GM19351 (cell line): ENCODE results near the gene BLM.
A peak's percentile ranks its signal among the peaks of the same experiment; 100 is the strongest.

ENCODE experiments used
- ATAC-seq: cut with Tn5 transposase; IDR thresholded peaks from one replicate; pipeline ENCODE4 v1.9.1; 2021; ENCODE audit warnings: mild to moderate bottlenecking, moderate library complexity; ENCODE audit not compliant: unreplicated experiment

BLM gene

GRCh38 chr15:90691369-90691768 is 25.8 kb upstream of the BLM start:
- ATAC-seq, result no peak

- peak; percentile 69 for ATAC-seq
These were observed 25.0 kb upstream of the BLM start for GRCh38 chr15:90691982-90692773.

DNA sequence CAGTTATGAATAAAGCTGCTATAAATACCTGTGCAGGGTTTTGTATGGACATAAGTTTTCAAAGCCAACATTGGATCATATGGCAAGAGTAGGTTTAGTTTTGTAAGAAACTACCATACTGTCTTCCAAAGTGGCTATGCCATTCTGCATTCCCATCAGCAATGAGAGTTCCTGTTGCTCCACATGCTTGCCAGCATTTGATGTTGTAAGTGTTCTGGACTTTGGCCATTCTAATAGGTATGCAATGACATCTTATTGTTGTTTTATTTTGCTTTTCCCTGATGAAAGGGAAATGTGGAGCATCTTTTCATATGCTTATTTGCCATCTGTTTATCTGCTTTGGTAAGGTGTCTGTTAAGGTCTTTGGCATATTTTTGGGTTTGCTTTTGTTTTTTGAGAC is 22.2 kb upstream of the BLM start:
- ATAC-seq, result no peak

GRCh38 chr15:90697175-90697574 is 20.0 kb upstream of the BLM start:
- ATAC-seq, result no peak

GRCh38 chr15:90698629-90699028 is 18.5 kb upstream of the BLM start:
- no peak for ATAC-seq

GRCh38 chr15:90701048-90701447 is 16.1 kb upstream of the BLM start:
- ATAC-seq, result no peak

DNA sequence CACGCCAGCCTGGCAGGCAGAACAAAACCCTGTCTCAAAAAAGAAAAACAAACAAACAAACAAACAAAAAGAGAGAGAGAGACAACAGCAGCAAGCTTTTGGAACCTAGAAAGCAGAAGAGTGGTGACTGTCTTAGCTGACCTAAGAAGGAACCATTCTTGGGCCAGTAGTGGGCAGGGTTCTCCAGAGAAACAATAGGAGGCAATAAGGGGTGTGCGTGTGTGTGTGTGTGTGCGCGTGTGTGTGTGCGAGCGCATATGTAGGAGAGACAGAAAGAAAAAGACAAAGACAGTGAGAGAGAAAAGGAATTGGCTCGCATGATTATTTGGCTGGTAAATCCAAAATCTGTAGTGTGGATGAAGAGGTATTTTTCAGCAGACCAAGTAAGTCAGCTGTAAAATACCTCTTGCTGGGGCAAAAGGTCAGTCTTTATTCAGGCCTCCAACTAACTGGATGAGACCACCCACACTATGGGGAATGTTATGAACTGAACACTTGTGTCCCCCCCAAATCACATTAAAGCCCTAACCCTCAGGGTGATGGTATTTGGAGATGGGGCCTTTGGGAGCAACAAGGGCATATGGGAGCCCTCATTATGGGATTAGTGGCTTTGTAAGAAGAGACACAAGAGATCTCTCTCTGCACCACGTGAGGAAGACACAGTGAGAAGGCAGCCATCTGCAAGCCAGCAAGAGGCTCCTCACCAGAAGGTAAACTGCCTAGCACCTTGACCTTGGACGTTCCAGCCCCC is 15.1 kb upstream of the BLM start:
- ATAC-seq, result no peak

- no peak for ATAC-seq
These were observed 13.7 kb upstream of the BLM start for GRCh38 chr15:90703455-90703854.

GRCh38 chr15:90705212-90705611 is 11.9 kb upstream of the BLM start:
- ATAC-seq, result no peak

DNA sequence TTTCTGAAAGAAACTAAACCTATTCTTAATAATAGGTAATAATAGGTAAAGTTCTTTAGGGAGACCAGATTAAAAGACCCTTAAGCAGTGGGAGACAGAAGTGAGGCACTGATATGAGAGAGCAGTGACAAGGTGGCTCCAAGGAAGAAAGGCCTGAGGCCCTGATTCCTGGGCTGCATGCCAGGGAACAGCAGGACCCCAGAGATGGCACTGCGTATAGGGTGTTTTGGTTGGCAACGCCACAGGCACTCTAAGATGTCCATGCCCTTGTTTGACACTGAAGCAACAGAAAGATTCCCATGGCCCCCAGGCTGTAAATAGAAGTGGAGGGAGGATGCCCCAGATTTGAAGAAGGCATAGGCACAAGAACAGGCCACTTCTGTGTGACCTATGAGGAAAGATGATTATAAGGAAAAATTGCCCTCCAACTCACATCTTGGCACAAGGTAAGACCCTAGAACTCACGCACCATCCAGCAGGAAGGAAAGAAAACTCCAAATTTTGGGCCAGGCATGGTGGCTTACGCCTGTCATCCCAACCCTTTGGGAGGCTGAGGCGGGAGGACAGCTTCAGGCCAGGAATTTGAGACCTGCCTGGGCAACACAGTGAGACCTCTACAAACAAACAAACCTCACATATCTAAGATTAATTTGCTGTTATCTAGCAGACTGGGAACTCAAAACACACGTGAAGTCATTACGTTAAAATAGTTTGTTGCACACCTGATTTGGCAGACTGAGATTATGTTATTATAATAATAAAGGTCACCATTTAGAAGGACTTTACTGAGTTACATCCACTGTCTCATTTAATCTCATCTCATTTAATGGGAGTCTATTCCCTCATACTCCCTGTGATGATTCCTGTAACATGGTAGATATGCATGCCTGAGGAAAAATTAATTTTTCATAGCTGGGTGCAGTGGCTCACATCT is 10.5 kb upstream of the BLM start:
- no peak for ATAC-seq

GRCh38 chr15:90707489-90707888 is 9.7 kb upstream of the BLM start:
- ATAC-seq, result no peak

DNA sequence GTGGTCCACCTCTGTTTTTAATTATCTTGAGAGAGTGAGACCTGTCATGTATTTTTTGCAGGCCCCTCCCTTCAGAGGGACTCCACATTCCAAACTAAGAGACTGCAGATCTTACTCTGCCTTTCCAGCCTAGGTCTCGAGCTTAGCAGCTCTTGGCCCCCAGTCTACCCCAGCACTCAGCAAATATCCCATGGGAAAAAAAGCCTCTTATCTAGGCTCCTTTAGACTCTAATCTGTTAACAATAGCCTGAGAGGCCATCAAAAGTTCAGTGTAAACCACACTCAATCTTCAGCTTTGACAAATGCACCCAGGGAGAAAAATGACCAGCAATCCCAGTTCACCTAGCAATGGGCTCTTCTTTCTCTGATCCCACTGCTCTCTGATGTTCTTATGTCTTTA is 8.6 kb upstream of the BLM start:
- ATAC-seq, result no peak

- ATAC-seq, result no peak
These were observed 7.9 kb upstream of the BLM start for GRCh38 chr15:90709278-90709677.

GRCh38 chr15:90710436-90711027 is 6.6 kb upstream of the BLM start:
- no peak for ATAC-seq

DNA sequence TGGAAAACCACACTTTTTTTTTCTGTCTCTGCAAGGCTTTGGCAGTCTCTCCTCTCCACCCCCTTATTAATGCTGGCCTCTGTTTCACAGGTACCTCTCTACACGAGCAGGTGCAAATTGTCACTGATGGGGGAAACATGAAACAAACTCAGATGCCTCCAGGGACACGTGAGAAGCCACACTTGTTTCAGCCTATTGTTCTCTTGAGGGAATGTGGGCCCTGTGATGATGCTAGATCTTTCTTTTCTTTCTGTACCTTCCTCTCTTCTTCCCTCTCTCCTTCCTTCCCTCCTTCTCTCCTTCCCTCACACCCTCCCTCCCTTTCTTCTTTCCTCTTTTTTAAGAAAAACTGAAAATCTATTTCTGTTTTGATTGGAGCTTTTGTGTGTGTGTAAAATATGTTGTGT is 5.7 kb upstream of the BLM start:
- ATAC-seq, result no peak

DNA sequence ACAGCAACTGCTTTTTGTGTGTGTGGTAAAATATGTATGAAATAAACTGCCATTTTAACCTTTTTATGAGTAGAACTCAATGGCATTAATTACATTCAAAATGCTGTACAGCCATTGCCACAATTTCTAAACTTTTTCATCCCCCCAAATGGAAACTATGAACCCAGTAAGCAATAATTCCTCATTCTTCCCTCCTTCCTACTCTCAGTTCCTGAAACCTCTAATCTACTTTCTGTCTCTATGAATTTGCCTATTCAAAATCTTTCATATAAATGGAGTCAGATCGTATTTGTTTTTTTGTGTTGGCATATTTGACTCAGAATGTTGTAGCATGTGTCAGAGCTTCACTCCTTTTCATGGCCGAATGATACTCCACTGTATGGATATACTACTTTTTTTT is 5.3 kb upstream of the BLM start:
- no peak for ATAC-seq

DNA sequence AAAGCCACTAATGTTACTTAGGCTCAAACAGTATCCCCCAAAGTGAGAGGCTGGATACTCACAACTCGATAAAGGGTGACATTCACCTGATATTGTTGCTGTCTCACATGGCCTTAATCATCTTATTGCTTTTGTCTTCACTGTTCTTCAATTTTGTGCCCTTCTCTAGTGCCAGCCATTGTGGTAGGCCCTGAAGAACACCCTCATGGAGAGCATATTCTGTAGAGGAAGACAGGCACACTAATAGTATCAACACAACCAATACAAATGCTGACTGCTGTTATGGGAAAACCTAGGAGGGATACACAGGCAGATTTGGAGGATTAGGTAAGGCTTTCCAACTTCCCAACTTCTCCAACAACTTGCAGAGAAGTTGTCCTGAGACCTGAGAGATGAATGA is 4.1 kb upstream of the BLM start:
- no peak for ATAC-seq

GRCh38 chr15:90716317-90716975 is 700 bp upstream of the BLM start:
- no peak for ATAC-seq

DNA sequence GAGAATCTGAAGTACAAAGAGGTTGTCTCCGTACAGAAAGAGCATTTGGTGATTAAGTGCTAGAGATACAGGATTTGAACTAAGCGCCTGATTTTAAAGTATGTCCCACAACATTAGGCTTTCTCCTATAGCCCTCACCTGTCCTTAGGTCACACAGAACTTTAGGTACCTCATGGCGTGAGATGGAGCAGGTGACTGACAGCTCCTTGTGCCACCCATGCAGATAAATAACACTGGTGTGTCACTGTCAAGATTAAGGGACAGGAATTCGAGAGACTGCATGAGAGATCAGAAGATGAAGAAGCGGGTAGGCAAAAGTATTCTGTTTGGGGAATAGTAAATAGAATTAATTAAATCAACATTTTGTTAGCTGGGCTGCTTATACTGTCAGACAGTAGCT is 1.1 kb downstream of the BLM start:
- ATAC-seq, result no peak

- no peak for ATAC-seq
These were observed 3.0 kb downstream of the BLM start for GRCh38 chr15:90720131-90720530.
